CD4-positive, alpha-beta T cell treated with Interleukin-17A for 1 hour (primary cell): ENCODE results near the gene C16orf87.
"Not testable (repeated sequence)": the region's sequence is repeated elsewhere in the genome, so short reads cannot be mapped to it uniquely, and the experiment has no call there.

Experiments used
- DNase-seq: peaks from one replicate; pipeline ENCODE4 v3.0.0-alpha.2; 2020

C16orf87 gene, protein sequence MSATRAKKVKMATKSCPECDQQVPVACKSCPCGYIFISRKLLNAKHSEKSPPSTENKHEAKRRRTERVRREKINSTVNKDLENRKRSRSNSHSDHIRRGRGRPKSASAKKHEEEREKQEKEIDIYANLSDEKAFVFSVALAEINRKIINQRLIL

DNA sequence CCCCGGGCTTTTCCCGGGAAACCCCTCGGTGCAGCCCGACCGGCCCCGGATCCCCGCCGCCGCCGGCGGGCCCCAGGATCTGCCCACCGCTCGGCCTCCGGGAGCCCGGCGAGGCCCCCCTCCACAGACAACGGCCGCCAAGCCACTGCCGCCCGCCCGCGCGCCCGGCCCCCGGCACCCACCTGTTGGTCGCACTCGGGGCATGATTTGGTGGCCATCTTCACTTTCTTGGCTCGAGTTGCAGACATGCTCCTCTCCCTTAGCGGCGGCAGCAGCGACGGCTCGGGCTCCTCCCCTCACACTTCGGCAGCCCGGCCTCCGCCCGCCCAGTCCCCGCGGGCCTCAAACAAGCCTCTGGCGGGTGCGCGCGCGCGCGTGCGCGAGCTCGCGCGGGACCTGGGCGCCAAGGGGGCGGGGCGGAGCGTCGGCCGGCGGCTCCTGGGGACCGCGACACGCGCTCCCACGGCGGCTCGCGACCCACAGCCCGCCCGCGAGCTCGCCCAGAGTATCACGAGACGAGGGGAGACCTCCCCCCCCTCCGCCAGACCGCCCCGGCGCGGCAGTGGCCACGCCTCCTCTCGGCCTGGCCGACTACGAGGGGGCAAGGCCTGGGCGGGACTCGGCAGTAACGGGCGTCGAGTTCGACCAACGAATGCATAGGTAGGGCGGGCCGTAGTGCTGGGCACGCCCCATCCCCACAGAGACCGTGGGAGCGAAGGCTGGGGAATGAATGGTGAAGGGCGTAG is at the start of gene C16orf87:
C16orf87 (minus strand) TSS at position 279 of the 746 bp plus-strand sequence; CDS start at position 248, 31 bp downstream.
- DNase-seq: peak; percentile 92

GRCh38 chr16:46875243-46875642 is 44.3 kb upstream of the C16orf87 start:
- no peak for DNase-seq

DNA sequence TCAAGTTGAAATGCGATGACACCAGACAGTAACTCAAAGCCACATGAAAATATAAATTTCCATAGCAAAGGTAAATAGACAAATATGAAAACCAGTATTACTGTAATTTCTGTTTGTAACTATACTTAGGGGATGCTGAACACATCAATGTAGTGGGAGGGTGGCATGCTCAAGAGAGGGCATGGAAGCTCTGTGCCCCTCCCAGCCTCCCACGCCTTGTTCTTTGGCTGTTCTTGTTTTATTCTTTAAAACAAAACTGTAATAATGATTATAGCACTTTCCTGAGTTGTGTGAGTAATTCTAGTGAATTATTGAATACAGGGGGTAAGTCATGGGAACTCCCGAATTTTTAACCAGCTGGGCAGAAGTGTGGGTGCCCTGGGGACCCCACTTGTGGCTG is 42.2 kb upstream of the C16orf87 start:
- no peak for DNase-seq

GRCh38 chr16:46871597-46871996 is 40.6 kb upstream of the C16orf87 start:
- DNase-seq: no peak

DNA sequence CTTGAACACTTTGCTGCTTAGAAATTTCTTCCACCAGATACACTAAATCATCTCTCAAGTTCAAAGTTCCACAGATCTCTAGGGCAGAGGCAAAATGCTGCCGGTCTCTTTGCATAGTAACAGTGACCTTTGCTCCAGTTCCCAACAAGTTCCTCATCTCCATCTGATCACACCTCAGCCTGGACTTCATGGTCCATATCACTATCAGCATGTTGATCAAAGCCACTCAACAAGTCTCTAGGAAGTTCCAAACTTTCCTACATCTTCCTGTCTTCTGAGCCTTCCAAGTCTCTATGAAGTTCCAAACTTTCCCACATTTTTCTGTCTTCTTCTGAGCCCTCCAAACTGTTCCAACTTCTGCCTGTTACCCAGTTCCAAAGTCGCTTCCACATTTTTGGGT is 37.9 kb upstream of the C16orf87 start:
- DNase-seq: not testable (repeated sequence)

DNA sequence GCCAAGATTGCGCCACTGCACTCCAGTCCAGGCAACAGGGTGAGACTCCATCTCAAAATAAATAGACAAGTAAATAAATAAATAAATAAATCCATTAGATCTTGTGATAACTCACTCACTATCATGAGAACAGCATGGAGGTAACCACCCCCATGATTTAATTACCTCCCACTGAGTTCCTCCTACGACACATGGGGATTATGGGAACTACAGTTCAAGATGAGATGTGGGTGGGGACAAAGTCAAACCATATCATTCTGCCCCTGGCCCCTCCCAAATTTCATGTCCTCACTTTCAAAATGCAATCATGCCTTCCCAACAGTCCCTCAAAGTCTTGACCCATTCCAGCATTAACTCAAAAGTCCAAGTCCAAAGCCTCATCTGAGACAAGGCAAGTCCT is 36.5 kb upstream of the C16orf87 start:
- not testable (repeated sequence) for DNase-seq

DNA sequence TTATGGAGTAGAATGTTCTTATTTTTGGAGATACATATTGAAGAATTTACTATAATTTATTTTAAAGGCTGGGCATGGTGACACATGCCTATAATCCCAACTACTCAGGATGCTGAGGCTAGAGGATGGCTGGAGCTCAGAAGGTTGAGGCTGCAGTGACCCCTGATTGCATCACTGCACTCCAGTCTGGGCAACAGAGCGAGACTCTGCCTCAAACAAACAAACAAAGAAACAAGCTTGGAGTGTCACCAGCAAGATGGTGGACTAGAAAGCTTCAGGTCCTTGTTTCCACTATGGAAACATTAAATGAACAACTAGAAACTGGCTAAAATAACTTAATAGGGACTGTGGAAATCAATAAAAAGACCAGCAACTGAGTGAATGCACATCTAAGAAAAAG is 35.3 kb upstream of the C16orf87 start:
- DNase-seq: no peak

- DNase-seq: no peak
These were observed 31.8 kb upstream of the C16orf87 start for GRCh38 chr16:46862555-46863447.

GRCh38 chr16:46859719-46860152 is 28.8 kb upstream of the C16orf87 start:
- no peak for DNase-seq

- no peak for DNase-seq
These were observed 27.2 kb upstream of the C16orf87 start for GRCh38 chr16:46858151-46858550.

- DNase-seq: no peak
These were observed 26.5 kb upstream of the C16orf87 start for GRCh38 chr16:46857368-46857945.

GRCh38 chr16:46855389-46855788 is 24.4 kb upstream of the C16orf87 start:
- DNase-seq: no peak

DNA sequence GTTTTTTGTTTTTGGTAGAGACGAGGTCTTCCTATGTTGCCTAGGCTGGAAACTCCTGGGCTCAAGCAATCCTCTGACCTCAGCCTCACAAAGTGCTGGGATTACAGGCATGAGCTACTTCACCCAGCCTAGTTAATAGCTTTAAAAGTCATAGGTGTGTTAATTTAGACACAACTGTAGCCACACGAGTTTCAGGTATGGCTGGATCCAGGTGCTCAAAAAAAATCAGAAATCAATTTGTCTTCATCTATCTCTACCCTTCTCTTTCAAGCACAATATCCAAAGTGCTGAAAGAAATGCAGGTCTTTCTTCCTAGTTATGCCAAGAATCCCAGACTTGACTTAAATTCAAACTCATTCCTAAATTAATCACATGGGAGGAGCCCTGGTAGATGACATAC is 23.9 kb upstream of the C16orf87 start:
- DNase-seq: no peak

DNA sequence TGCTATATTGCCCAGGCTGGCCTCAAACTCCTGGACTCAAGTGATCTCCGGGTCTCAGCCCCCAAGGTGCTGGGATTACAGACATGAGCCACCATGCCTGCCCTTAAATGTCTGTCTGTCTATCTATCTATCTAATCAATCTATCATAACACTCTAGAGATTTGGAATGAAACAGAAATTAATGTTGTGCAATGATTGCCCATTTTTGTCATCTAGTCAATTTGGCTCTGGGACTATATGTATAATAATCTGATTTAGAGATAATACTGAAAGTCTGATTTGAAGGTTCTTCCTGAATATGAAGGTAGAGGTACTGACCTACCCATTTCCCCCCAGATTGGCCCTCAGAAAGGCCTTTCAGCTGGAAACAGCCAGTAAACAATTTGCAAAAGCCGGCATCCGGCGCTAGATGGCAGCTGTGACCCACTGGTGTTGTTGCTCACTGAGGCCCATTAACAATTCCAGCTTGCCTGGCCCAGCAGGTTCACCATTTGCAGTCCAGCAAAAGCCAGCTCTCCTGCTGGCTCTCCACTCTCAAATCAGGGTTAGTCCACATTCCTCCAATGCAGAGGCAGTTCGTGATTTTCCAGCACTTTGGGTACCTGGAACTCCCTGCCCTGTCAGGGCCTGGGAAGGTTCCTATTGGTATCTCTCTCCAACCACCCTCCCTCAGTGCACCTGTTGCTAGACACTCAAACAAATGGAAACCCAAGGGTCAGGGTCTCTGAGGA is 22.9 kb upstream of the C16orf87 start:
- DNase-seq: peak; percentile 63

DNA sequence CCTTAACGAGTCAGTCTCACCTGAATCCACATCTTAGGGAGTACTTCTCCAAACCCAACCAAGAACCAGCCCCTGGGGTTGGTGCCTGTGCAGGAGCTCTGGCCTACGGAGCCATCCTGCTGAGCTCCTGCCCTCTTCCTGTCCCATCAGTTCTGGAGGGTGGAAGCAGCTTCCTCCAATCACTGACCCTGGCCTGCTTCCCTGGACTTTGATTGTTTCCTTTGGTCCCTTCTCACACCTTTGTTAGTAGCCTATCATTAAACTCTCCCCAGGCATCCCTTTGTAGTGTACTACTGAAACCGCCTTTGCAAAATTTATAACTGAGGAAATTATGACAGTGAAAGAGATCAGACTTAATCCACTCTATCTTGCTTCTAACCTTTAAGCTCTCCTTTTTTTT is 21.1 kb upstream of the C16orf87 start:
- DNase-seq: no peak

DNA sequence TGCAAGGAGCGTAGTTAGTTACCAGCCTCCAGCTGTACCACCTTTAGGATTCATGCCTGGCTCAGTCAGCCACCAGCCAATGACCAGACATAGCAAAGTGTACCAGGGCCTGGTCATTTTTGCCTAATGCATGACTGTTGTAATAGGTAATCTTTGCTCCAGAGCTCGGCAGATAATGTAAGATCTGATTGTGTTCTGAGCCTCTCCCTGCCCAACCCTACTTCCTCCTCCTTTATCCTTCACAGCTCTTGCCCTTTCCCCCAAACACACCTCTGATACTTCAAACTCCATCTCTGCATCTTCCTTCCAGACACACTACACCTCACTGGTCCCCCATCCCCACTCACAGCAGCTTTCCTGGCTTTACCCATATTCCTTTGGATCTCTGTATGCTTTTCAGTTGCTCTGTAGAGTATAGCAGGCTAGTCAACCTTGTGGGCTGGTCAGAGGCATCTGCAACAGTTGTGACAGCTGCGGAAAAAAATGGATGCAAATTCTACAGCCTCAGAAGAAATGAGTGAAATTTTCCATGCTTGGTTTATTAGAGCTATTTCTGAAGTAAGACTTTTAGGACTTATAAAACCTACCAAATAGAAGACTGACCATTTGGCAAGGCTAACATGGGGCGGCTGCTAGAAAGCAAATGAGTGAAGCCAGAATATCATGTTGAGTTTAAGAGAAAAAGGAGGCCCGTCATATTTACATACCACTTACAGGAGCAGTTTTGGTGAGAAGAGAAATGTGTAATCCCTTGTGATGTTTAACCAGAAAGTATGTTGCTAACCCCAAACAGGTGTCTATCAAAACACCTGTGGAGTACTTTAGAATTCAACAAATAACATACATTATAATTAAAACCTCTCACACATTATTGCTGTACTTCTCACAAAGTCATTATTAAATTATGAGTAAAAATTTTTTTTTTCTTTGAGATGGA is 19.9 kb upstream of the C16orf87 start:
- DNase-seq: no peak

GRCh38 chr16:46848768-46849764 is 18.1 kb upstream of the C16orf87 start:
- no peak for DNase-seq

DNA sequence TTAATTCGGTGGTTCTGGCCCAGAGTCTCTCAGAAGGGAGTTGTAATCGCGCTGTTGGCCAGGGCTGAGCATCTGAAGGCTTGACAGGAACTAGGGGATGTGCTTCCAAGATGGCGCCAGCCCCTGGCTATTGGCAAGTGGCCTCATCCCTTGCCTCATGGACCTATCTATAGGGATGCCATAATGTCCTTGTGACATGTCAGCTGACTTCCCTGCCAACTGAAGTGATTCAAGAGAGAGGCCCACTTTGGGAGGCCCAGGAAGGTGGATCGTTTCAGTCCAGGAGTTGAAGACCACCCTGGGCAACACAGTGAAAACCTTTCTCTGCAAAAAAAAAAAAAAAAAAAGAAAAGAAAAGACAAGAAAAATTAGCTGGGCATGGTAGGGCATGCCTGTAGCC is 15.0 kb upstream of the C16orf87 start:
- DNase-seq: no peak

DNA sequence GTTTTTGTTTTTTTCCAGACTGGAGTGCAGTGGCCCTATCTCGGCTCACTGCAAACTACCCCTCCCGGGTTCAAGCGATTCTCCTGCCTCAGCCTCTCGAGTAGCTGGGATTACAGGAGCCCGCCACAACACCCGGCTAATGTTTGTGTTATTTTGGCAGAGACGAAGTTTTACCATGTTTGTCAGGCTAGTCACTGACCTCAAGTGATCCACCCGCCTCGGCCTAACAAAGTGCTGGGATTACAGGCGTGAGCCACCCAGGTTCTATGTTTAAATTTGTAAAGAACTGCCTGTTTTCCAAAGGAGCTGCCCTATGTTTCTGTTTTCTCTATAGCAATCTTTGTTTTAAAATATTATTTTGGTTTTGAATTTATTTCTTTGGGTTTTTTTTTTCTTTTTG is 13.8 kb upstream of the C16orf87 start:
- no peak for DNase-seq
